Endothelial cell of hepatic sinusoid (primary cell): ENCODE results near the gene GCFC2.
"Not testable (repeated sequence)": the region's sequence is repeated elsewhere in the genome, so short reads cannot be mapped to it uniquely, and the experiment has no call there.

Experiments used
- in situ Hi-C: cut with HindIII; loops from 2 replicates; pipeline ENCODE4 v1.10.0; 2017; ENCODE audit warnings: low sequenced_read_pairs

GCFC2 gene

GRCh38 chr2:75710577-75711253 is at the start of gene GCFC2:
Gene GCFC2, minus strand, starts transcription at chr2:75710915. Its CDS starts 60 bp downstream, at chr2:75710855.
- in situ Hi-C loops, result no loop called here

GRCh38 chr2:75752828-75753227 is 42.1 kb upstream of the GCFC2 start:
- in situ Hi-C loops, result no loop called here

- in situ Hi-C loops, result no loop called here
These were observed 41.2 kb upstream of the GCFC2 start for GRCh38 chr2:75751824-75752468.

- in situ Hi-C loops, result no loop called here
These were observed 40.6 kb upstream of the GCFC2 start for GRCh38 chr2:75751360-75751759.

- in situ Hi-C loops, result no loop called here
These were observed 27.2 kb upstream of the GCFC2 start for GRCh38 chr2:75737961-75738360.

- in situ Hi-C loops, result no loop called here
These were observed 25.6 kb upstream of the GCFC2 start for GRCh38 chr2:75736276-75736675.

GRCh38 chr2:75729861-75730260 is 19.1 kb upstream of the GCFC2 start:
- in situ Hi-C loops, result no loop called here

GRCh38 chr2:75728614-75729419 is 18.1 kb upstream of the GCFC2 start:
- in situ Hi-C loops, result no loop called here

GRCh38 chr2:75722687-75723086 is 12.0 kb upstream of the GCFC2 start:
- in situ Hi-C loops, result no loop called here

- in situ Hi-C loops, result no loop called here
These were observed 9.8 kb upstream of the GCFC2 start for GRCh38 chr2:75720525-75720924.

GRCh38 chr2:75719616-75720015 is 8.9 kb upstream of the GCFC2 start:
- in situ Hi-C loops, result no loop called here

GRCh38 chr2:75716406-75716805 is 5.7 kb upstream of the GCFC2 start:
- in situ Hi-C loops, result no loop called here

- in situ Hi-C loops, result not testable (repeated sequence)
These were observed 875 bp upstream of the GCFC2 start for GRCh38 chr2:75711590-75711989.

GRCh38 chr2:75710220-75710576 is 517 bp downstream of the GCFC2 start:
- in situ Hi-C loops, result no loop called here

GRCh38 chr2:75709297-75709696 is 1.4 kb downstream of the GCFC2 start:
- in situ Hi-C loops, result no loop called here

- in situ Hi-C loops, result no loop called here
These were observed 2.8 kb downstream of the GCFC2 start for GRCh38 chr2:75707901-75708300.

GRCh38 chr2:75705921-75706320 is 4.8 kb downstream of the GCFC2 start:
- in situ Hi-C loops, result no loop called here

GRCh38 chr2:75703589-75704287 is 7.0 kb downstream of the GCFC2 start:
- in situ Hi-C loops, result no loop called here

GRCh38 chr2:75702593-75702992 is 8.1 kb downstream of the GCFC2 start:
- in situ Hi-C loops, result no loop called here

GRCh38 chr2:75698918-75699317 is 11.8 kb downstream of the GCFC2 start:
- in situ Hi-C loops, result no loop called here

GRCh38 chr2:75688196-75688595 is 22.5 kb downstream of the GCFC2 start:
- in situ Hi-C loops, result no loop called here
